GM18867 (cell line): ENCODE measurements around the gene TASL.
"Not testable (repeated sequence)": the region's sequence is repeated elsewhere in the genome, so short reads cannot be mapped to it uniquely, and the experiment has no call there.

Experiments
- ATAC-seq: cut with Tn5 transposase; IDR thresholded peaks from one replicate; pipeline ENCODE4 v1.9.1; 2021; ENCODE audit warnings: mild to moderate bottlenecking, moderate library complexity; ENCODE audit not compliant: unreplicated experiment

Gene TASL

GRCh38 chrX:30580641-30581040 lies 3.1 kb upstream of the TASL start:
- ATAC-seq, result no peak

- no peak for ATAC-seq
Measured at GRCh38 chrX:30576881-30577280, 685 bp downstream of the TASL start.

GRCh38 chrX:30573125-30573524 lies 4.4 kb downstream of the TASL start:
- no peak for ATAC-seq

GRCh38 chrX:30572678-30573077 lies 4.9 kb downstream of the TASL start:
- no peak for ATAC-seq

- ATAC-seq, result peak; percentile 39
Measured at GRCh38 chrX:30572004-30572403, 5.6 kb downstream of the TASL start.

GRCh38 chrX:30570505-30570904 lies 7.1 kb downstream of the TASL start:
- ATAC-seq, result no peak

- peak; percentile 82 for ATAC-seq
Measured at GRCh38 chrX:30568136-30568535, 9.4 kb downstream of the TASL start.

- not testable (repeated sequence) for ATAC-seq
Measured at GRCh38 chrX:30563070-30563469, 14.5 kb downstream of the TASL start.

- ATAC-seq, result no peak
Measured at GRCh38 chrX:30561191-30561590, 16.4 kb downstream of the TASL start.

GRCh38 chrX:30538271-30538670 lies 39.3 kb downstream of the TASL start:
- peak; percentile 75 for ATAC-seq

GRCh38 chrX:30533835-30534234 lies 43.7 kb downstream of the TASL start:
- ATAC-seq, result no peak

- no peak for ATAC-seq
Measured at GRCh38 chrX:30533266-30533665, 44.3 kb downstream of the TASL start.

GRCh38 chrX:30530606-30531005 lies 47.0 kb downstream of the TASL start:
- no peak for ATAC-seq

GRCh38 chrX:30525732-30526131 lies 51.8 kb downstream of the TASL start:
- ATAC-seq, result no peak

- no peak for ATAC-seq
Measured at GRCh38 chrX:30521440-30522182, 56.0 kb downstream of the TASL start.

- peak; percentile 79 for ATAC-seq
Measured at GRCh38 chrX:30513284-30513683, 64.3 kb downstream of the TASL start.
